Stimulated activated CD8-positive, alpha-beta memory T cell treated with anti-CD3 and anti-CD28 coated beads, Interleukin-4, amount 100 ng/mL, for 4 hours (primary cell): ENCODE results near the gene TAF1A.

Source experiments
- DNase-seq, 2 donors: peaks; one replicate each; pipeline ENCODE4 v3.0.0-alpha.2; 2020; ENCODE audit warnings: low read depth in 2 of 2, low spot score in 1 of 2

The TAF1A gene

DNA sequence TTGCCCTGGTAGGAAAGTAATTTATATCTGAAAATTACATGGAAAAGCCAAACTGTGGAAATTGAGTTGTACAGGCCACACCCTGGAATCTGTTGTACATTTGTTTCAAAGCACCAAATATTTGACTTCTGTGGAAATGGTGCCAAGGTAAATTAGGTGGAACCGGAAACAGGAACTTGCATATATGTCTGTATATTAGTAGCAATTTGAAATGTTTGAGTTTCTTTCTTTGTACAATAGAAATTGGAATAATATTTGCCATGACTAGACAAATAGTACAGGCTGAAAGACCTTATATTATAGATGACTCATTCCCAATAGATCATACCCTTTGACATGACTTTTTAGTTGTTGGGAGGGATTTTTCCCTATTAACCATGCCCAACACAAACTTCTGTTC lies 10.5 kb upstream of the TAF1A start:
- DNase-seq: no peak

GRCh38 chr1:222596696-222597095 lies 7.0 kb upstream of the TAF1A start:
- no peak for DNase-seq

- DNase-seq: no peak
These were observed 5.1 kb upstream of the TAF1A start for GRCh38 chr1:222594789-222595188.

DNA sequence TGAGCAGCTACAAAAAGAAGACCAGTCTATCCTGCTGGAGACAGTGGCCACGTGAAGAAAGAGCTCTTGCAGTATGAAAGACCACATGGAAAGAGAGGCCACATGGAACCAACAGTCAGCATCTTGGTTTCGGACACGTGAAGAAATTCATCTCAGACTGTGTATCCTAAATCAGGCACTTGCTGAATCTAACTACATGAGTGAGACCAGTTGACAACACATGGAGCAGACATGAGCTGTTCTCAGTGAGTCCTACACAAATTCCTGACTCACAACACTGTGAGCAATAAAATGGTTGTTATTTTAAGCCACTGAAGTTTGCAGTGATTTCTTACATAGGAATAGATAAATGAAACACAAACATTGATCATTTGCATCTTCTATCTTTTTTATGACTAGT lies 2.4 kb upstream of the TAF1A start:
- DNase-seq: no peak

DNA sequence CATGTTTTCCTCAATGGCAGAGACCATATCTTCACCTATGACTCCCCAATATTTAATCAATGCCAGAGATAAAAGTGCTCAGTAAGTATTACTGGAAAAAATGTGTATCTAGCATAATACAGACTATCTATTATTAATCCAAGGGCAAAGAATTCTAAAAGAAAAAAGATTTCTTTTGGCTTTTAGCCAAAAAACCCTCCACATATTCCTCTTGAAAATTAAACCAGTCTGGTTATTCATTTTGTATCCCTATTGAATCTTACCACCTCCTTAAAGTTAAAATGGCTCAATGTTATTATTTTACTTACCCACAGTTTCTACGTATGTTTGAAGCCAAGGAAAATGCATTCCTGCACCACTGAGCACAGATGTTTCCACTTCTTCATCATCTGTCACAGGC lies 1.6 kb downstream of the TAF1A start:
- no peak for DNase-seq

DNA sequence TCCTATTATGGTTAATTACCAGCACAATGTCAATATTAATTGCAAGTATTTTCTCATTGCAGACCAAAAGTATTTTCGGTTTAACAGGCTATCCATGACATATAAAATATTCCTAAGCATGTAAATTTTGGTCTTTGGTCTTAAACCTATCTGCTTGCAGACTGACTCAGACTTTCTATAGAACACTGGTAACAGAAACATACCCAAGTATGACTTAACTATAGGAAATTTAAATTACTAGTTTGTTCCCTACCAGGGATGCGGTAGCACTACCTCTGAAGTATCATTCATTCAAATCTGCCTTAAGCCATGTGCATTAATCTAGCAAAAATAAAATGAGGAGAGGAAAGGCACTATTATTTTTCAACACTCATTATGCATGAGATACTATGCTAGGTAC lies 2.9 kb downstream of the TAF1A start:
- no peak for DNase-seq

DNA sequence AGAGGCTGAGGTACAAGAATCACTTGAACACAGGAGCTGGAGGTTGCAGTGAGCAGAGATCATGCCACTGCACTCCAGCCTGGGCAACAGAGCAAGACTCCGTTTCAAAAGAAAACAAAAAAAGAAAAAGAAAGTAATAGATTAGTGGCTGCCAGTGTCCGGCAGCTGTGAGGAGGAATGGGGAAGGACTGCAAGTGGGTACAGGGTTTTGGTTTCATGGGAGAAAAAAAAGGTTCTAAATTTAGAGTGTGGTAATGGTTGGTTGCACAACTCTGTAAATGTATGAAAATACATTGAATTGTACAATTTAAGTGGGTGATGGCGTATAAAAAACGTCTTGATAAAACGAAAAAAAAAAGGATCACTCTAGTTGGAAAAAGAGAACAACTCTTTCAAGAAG lies 6.7 kb downstream of the TAF1A start:
- DNase-seq: no peak

- no peak for DNase-seq
These were observed 7.5 kb downstream of the TAF1A start for GRCh38 chr1:222582099-222582774.

GRCh38 chr1:222579316-222579715 lies 10.4 kb downstream of the TAF1A start:
- no peak for DNase-seq

DNA sequence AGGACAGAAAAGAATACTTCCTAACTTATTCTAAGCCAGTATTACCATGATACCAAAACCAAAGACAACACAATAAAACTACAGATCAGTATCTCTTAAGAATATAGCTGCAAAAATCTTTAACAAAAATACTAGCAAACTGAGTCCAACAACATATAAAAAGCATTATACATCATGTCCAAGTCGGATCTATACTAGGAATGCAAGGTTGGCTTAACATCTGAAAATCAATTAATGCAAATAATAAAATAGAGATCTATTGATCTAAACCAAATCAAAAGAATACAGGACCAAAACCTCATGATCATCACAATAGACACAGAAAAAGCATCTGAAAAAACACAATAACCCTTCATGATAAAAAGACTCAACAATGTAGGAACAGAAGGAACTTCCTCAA lies 18.9 kb downstream of the TAF1A start:
- DNase-seq: no peak

DNA sequence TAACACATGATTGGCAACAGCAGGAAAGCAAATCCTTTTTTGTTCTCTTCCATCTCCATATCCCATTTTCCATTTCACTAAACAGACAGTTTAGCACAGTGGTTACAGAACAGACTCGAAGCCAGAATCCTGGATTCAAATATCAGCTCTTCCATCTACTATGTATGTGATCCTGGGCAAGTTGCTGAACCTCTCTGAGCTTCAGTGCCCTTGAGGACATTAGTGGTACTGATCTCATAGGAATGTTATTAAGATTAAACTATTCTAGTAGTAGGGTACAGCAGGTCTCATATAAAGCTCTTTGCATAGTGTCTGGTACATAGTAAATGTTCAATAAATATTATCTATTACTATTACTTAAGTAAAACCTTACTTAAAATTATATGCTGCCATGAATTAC lies 28.1 kb downstream of the TAF1A start:
- DNase-seq: no peak

GRCh38 chr1:222557574-222557973 lies 32.2 kb downstream of the TAF1A start:
- DNase-seq: no peak

DNA sequence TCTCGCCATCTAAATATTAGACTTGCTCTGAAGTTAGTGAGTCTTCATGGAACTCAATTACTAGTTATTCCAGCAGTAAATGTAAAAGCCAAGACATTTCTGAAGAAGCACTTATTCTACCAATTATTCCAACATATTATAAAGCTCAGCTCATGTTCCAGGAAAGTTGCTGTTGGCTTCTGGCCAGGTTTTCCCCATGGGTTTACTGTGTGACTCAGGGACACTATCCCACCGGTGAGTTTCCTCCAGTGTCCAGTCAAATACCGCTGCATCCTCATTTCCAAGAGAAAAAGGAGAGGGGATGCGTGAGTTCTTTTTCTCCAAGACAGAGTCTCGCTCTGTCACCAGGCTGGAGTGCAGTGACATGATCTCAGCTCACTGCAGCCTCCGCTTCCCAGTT lies 32.6 kb downstream of the TAF1A start:
- no peak for DNase-seq

DNA sequence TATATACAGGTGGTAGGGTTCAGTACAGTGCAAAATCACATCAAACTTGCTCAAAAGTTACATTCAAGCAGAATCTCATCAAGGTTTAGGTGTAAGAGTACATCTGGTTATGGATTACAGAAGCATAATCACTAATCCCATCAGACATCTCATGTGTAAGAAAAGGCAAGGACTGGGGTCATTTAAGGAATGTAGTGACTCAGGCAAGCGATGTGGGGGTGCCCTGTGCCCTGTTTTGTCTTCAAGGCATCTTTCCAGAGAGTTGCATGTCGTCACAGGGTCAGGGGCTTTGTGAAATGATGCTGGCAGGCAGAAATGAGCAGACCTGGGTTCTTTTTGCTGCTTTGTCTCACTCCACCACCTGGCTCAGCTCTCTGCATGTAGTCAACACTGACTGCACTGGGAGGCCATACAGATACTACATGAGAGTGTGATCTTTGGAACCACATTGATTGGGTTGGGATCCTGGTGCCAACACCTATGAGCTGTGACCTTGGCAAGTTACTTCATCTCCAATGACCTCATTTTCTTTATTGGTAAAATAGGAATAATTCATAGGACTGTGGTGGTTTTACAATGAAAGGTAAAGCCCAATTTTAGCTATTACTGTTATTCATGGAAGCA lies 33.6 kb downstream of the TAF1A start:
- DNase-seq: no peak

- DNase-seq: no peak
These were observed 35.6 kb downstream of the TAF1A start for GRCh38 chr1:222554177-222554576.

GRCh38 chr1:222552882-222553281 lies 36.9 kb downstream of the TAF1A start:
- DNase-seq: no peak

- no peak for DNase-seq
These were observed 41.6 kb downstream of the TAF1A start, which contains the start of gene HHIPL2 for GRCh38 chr1:222547944-222548671. Gene HHIPL2, minus strand, starts transcription at chr1:222548104. Its CDS starts 60 bp downstream, at chr1:222548044.

DNA sequence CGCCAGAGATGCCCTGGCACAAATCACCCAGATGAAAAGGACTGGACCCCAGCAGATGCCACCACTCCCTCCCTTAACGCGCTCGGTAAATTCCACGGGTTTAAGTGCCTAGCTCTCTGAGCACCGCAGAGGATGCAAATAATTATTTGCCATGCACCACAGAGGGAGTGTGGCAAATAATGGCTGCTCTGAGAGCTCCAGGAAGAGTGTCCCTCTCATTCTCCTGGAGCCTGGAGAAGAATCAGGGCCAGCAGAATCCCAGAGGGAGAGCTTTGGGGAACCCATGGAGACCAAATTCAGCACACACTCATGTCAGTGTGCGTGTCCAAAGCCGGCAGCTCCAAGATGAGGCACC lies 42.5 kb downstream of the TAF1A start:
- DNase-seq: no peak

- no peak for DNase-seq
These were observed 43.0 kb downstream of the TAF1A start for GRCh38 chr1:222546548-222547259.

GRCh38 chr1:222546091-222546490 lies 43.6 kb downstream of the TAF1A start:
- no peak for DNase-seq

DNA sequence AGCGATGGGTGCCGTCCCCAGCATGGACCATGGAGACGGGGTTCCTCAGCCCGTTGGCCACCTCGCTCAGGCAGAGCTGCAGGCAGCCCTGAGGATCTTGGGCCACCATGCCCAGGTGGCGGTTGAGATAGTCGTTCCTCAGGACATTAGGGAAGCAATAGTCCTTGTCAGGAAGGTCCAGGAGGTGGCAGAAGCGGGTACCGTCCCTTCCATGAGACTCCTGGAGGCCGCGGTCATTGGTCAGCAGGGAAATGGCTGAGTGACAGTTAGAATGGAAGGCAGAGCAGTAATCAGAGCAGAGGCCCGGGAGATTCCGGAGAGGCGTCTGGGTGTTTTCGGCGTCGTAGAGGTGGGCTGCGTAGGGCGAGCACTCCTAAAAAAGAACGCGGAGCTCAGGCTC lies 45.9 kb downstream of the TAF1A start:
- DNase-seq: no peak

GRCh38 chr1:222540598-222540995 lies 49.1 kb downstream of the TAF1A start:
- DNase-seq: no peak
